DND-41 (cell line): ENCODE results near the gene KLF9.

Experiments used
- ATAC-seq: fragments of 200-7000 bp; cut with Tn5 transposase; 3 replicates; pipeline ENCODE4 v1.9.1; 2021; ENCODE audit warnings: low read depth; ENCODE audit not compliant: insufficient read depth
- DNase-seq: peaks from one replicate; pipeline ENCODE4 v3.0.0-alpha.2; 2020
- H2AFZ ChIP-seq: 2 replicates; pipeline ENCODE4 v1.6.0; 2012; ENCODE audit warnings: low read depth, low read length
- H3K27ac ChIP-seq: 2 replicates; pipeline ENCODE4 v1.5.1; 2012; ENCODE audit warnings: low read length, inconsistent platforms
- H3K27me3 ChIP-seq: fragments of 200-600 bp; sonication (generic); 2 replicates; pipeline ENCODE4 v1.6.0; 2012; ENCODE audit warnings: low read length, mild to moderate bottlenecking, inconsistent platforms; ENCODE audit not compliant: insufficient read depth, poor library complexity
- H3K36me3 ChIP-seq: 2 replicates; pipeline ENCODE4 v1.5.1; 2012; ENCODE audit warnings: low read length, inconsistent platforms; ENCODE audit not compliant: insufficient read depth
- H3K4me1 ChIP-seq: 2 replicates; pipeline ENCODE4 v1.5.1; 2012; ENCODE audit warnings: mild to moderate bottlenecking, low read length; ENCODE audit not compliant: insufficient read depth
- H3K4me2 ChIP-seq: 2 replicates; pipeline ENCODE4 v1.6.0; 2012; ENCODE audit warnings: mild to moderate bottlenecking, moderate library complexity, low read length, inconsistent platforms; ENCODE audit not compliant: insufficient read depth
- H3K4me3 ChIP-seq, 2 experiments: fragments of 200-600 bp in 1 of 2; shearing (Covaris generic) in 1 of 2; 2 replicates each; pipeline ENCODE4 v1.5.1; 2012 to 2016; ENCODE audit warnings: inconsistent platforms in 2 of 2, low read length in 2 of 2, mild to moderate bottlenecking in 2 of 2, low read depth in 1 of 2, moderate library complexity in 1 of 2
- H3K79me2 ChIP-seq: 2 replicates; pipeline ENCODE4 v1.6.0; 2012; ENCODE audit warnings: low read length, inconsistent platforms; ENCODE audit not compliant: insufficient read depth
- H3K9ac ChIP-seq: 2 replicates; pipeline ENCODE4 v1.6.0; 2012; ENCODE audit warnings: low read depth, mild to moderate bottlenecking, inconsistent platforms, low read length, moderate library complexity
- H3K9me3 ChIP-seq: 2 replicates; pipeline ENCODE4 v1.5.1; 2012; ENCODE audit warnings: low read length, moderate library complexity, mild to moderate bottlenecking, inconsistent platforms; ENCODE audit not compliant: insufficient read depth, severe bottlenecking
- H4K20me1 ChIP-seq: 2 replicates; pipeline ENCODE4 v1.6.0; 2012; ENCODE audit warnings: low read length; ENCODE audit not compliant: insufficient read depth
- CTCF ChIP-seq: IDR thresholded peaks from 2 replicates; pipeline ENCODE4 v1.5.1; 2012; ENCODE audit warnings: borderline replicate concordance, low read length, moderate library complexity, mild to moderate bottlenecking; ENCODE audit not compliant: poor library complexity, severe bottlenecking; ENCODE audit errors: extremely low read depth
- EZH2 ChIP-seq: IDR thresholded peaks from 3 replicates; pipeline ENCODE4 v1.6.1; 2012; ENCODE audit warnings: borderline replicate concordance, low read depth, mild to moderate bottlenecking, moderate library complexity, low read length, inconsistent platforms; ENCODE audit not compliant: severe bottlenecking

The KLF9 gene

DNA sequence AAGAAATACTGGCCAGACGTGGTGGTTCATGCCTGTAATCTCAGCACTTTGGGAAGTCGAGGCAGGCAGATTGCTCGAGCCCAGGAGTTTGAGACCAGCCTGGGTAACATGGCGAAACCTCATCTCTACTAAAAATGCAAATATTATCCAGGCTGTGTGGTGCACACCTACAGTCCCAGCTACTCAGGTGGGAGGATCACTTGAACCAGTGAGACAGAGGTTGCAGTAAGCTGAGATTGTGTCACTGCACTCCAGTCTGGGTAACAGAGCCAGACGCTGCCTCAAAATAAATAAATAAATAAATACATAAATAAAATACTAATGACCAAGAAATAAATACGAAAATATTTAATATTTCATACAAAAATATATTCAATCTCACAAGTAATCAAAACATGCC, 18.8 kb downstream of the KLF9 start:
- no peak overlapping the region for H3K9ac ChIP-seq
- H4K20me1 ChIP-seq = no peaks in the 10 kb centered on the region
- no peaks in the 10 kb centered on the region for H3K27me3 ChIP-seq
- H3K36me3 ChIP-seq = no peaks in the 10 kb centered on the region
- no peak overlapping the region for H3K4me2 ChIP-seq
- TF ChIP-seq CTCF (no peak), EZH2 (no peak)
- DNase-seq = no peak
- no peaks in the 10 kb centered on the region for H3K79me2 ChIP-seq
- H3K4me1 ChIP-seq = no peaks in the 10 kb centered on the region
- no peak overlapping the region for H3K4me3 ChIP-seq
- no peak for ATAC-seq
- no peaks in the 10 kb centered on the region for H3K9me3 ChIP-seq
- H3K27ac ChIP-seq = no peak overlapping the region
- H2AFZ ChIP-seq = no peak overlapping the region

GRCh38 chr9:70392850-70393249, 21.6 kb downstream of the KLF9 start:
- Histone ChIP-seq H4K20me1 (no peaks in the 10 kb centered on the region), H3K4me1 (no peaks in the 10 kb centered on the region), H3K36me3 (no peaks in the 10 kb centered on the region), H2AFZ (no peak overlapping the region), H3K79me2 (no peaks in the 10 kb centered on the region), H3K9me3 (no peaks in the 10 kb centered on the region), H3K4me2 (no peak overlapping the region), H3K4me3 (no peak overlapping the region), H3K27ac (no peak overlapping the region), H3K27me3 (no peaks in the 10 kb centered on the region), H3K9ac (no peak overlapping the region)
- DNase-seq (no peak), ATAC-seq (no peak)
- TF ChIP-seq CTCF (no peak), EZH2 (no peak)

DNA sequence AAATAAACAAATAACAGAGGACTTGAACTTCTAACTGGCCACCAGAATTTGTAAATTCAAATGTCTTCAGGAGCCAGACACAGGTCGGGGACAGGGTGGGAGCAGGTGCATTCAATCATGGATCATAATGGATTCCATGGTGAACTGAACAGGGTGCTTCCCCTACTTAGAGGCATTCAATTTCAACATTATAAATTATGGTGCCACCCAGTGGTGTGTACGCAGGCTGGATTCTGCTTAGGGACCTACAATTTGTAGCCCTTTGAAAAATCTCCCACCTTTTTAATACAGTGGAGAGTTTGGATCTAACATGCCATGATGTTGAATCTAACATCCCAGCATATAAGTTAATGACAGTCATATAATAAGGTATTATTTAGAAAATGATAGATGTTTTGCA, 22.3 kb downstream of the KLF9 start:
- H3K9ac ChIP-seq = no peak overlapping the region
- no peak for DNase-seq
- H3K4me1 ChIP-seq = no peaks in the 10 kb centered on the region
- no peak overlapping the region for H2AFZ ChIP-seq
- 0 out of 3 replicates have a peak, but pooled peaks have one; percentile 49 for ATAC-seq
- H3K79me2 ChIP-seq = no peaks in the 10 kb centered on the region
- H4K20me1 ChIP-seq = no peaks in the 10 kb centered on the region
- no peak overlapping the region for H3K4me2 ChIP-seq
- no peaks in the 10 kb centered on the region for H3K36me3 ChIP-seq
- H3K27me3 ChIP-seq = no peaks in the 10 kb centered on the region
- TF ChIP-seq EZH2 = no peak
- peak; percentile 43 for TF ChIP-seq CTCF
- H3K27ac ChIP-seq = no peak overlapping the region
- no peak overlapping the region for H3K4me3 ChIP-seq
- no peaks in the 10 kb centered on the region for H3K9me3 ChIP-seq

GRCh38 chr9:70390933-70391341, 23.5 kb downstream of the KLF9 start:
- H3K36me3 ChIP-seq = no peaks in the 10 kb centered on the region
- no peaks in the 10 kb centered on the region for H3K27me3 ChIP-seq
- H3K79me2 ChIP-seq = no peaks in the 10 kb centered on the region
- no peak overlapping the region for H2AFZ ChIP-seq
- ATAC-seq = no peak
- H4K20me1 ChIP-seq = no peaks in the 10 kb centered on the region
- H3K4me2 ChIP-seq = no peak overlapping the region
- no peak overlapping the region for H3K4me3 ChIP-seq
- H3K4me1 ChIP-seq = no peaks in the 10 kb centered on the region
- no peak overlapping the region for H3K9ac ChIP-seq
- no peaks in the 10 kb centered on the region for H3K9me3 ChIP-seq
- no peak for DNase-seq
- no peak for TF ChIP-seq EZH2
- no peak for TF ChIP-seq CTCF
- no peak overlapping the region for H3K27ac ChIP-seq
